C1 segment of cervical spinal cord (tissue), 14 donors: ENCODE data around the gene MAN2B2.
"Not testable (repeated sequence)": the region's sequence is repeated elsewhere in the genome, so short reads cannot be mapped to it uniquely, and the experiment has no call there.

Source experiments
- DNase-seq, 14 donors: peaks; one replicate each; lab custom pipeline; 2025; lab: John Stamatoyannopoulos, UW

Gene MAN2B2

DNA sequence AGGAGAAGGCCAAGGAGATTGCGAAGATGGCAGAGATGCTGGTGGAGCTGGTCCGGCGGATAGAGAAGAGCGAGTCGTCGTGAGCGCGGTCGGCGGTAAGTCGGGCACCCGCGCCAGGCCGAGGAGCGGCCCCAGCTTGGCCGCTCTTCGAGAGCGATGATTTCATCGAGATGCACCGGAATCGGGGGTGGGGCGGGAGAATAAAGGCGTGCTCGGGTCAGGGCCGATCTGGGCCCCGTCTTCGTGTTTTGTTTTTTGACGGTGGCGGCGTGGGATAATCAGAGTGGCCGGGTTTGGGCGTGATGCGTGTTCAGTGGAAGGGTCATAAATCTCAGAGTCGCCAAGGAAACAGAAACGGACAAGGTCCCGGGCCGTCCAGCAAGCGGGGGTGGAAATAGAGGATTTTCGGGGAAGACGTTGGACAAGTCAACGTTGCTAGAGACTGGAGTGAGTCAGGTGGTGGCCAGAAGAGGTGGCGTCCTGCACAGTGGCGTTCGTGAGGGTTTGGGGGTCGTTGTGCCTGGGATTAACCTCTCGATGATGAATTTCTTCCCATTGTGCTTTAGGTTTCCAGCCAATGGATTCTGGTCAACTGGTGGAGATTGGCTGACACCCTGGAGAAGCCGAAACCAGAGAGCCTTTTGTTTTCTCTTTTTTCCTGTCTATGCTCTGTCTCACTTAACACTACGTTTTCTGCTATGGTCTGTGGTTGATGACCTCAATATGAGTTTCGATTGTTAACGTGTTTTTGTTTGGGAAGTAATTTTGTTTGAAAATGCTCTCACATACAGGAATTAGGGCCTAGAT lies 66.4 kb downstream of the MAN2B2 start:
- DNase-seq: peak in 3 of 14 donors; percentile 41 to 78 (median 42)

DNA sequence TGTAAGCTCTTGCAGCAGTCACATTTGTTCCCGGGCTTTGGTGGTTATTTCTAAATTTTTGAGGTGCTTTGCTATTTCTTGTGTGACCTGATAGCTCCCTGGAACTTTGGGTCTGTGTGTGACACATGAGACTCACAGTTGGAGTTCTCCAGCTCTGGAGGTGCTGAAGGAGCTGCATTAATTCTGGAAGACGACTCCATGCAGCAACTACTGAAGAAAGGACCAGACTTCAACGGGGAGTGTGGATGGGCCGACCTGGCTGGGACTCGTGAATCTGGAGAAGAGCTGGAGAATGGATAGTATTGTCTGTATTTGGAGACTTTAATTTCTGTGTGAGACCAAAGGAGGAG lies 67.0 kb downstream of the MAN2B2 start:
- DNase-seq: no peak

DNA sequence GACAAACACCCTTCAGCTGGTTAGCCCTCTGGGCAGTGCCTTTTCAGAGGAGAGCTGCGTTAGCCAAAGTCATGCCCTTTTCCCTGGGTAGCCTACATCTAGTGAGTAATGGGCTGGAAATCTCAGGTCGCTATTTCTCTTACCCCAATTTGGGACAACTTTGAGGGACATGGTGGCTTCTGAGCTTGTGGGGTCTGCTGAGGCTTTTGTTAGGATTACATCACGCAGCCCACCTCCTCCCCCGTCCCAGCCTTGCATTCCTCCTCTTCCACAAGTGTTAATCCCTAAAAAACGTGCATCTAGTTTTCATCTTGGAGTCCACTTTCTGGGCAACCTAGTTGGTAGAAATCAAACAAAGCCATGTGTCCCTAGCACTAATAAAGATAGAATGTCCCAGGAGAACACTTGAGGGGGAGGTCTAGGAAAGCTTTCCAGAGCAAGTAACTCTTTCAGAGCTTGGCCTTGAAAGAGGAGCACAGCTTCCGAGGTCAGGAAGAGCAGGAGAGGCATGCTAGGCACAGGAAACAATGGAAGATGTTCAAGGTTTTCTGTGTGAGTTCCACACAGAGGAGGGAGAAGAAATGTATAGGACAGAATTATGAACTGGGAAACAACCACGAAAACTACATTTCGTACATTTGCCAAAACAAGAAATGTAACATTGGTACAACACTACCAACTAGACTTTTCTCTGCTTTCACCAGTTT lies 68.3 kb downstream of the MAN2B2 start:
- DNase-seq: no peak

DNA sequence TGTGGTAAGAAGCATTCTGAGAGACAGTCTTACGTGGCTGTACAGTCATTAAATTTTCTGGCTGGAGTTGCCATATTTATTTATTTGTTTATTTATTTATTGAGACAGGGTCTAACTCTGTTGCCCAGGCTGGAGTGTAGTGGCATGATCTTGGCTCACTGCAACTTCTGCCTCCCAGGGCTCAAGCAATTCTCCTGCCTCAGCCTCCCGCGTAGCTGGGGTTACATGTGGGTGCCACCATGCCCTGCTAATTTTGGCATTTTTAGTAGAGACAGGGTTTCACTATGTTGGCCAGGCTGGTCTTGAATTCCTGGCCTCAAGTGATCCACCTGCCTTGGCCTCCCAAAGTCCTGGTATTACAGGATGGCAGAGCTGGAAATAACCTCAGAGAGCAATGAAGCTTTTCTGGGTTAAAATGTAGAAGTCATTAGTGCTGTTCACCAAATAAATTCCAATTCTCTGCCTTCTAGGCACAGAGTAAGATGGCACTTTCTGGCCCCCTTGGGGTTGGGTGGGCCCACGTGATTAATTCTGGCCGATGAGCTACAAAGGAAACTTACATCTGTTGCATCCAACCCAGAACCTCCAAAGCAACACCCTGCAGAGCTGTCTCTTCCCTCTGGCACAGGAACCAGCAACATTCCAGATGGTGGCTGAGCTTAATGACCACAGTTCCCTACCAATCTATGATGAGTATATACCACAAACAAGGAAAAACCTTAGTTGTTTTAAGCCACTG lies 70.0 kb downstream of the MAN2B2 start:
- no peak for DNase-seq

DNA sequence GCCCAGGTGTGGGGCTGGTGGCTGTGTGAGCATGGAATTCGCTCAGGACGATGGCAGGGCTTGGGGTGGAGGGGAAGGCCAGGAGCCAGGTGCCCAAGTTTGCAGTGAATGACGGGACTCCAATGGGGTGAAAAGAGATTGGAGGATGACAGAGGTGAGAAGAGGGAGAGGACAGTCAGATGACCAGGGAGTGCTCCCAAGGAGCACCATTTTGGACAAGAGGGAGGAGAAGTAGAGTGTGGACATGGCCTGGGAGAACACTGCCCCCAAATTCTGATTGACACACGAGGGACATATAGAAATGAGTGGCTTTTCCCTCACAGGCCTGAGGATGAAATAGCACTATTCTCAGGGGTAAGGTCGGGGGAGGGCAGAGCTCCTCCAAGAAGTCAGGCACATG lies 72.2 kb downstream of the MAN2B2 start:
- no peak for DNase-seq

DNA sequence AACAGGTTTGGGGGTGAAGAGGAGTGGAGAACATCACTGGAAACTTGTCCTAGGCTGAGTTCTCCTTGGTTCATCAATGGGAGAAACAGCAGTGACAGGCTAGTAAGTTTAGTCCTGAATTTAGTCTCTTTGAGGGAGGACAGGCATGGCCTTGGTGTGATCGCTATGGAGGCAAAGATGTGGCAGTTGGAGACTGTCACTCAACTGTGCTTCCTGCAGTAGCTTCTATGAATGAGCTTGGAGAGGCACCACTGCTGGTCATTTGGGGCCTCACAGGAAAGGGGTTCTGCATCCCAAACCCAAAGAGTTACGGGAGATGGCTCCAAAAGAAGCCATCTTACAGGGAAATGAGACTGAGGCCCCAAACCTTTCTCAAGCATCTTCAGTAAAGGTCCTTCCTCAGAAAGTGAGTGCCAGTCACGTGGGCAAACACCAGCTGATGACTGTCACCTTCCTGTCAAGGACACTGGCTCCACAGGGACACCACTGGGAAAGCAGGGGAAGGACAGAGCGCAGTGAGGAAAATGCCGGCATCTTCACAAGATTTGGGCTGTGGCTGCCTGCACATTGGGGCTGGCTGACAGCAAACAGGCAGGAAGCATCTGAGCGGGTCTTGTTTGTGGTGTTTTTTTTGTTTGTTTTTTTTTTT lies 72.7 kb downstream of the MAN2B2 start:
- DNase-seq: no peak

DNA sequence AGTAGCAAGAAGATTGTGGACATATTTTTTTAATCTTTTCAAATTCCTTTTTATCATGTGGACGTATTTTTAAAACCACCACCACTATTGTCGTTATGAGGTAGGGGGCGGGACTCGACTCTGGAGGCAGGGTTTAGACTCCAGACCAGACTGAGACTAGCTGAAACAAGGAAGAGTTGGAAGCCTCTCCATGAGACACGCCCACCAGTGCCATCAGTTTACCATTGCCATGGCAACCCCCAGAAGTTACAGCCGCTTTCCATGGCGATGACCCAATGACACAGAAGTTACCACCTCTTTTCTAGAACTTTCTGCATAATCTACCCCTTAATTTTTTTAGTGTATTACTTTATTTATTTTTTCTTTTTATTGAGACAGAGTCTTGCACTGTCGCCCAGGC lies 74.2 kb downstream of the MAN2B2 start:
- no peak for DNase-seq

DNA sequence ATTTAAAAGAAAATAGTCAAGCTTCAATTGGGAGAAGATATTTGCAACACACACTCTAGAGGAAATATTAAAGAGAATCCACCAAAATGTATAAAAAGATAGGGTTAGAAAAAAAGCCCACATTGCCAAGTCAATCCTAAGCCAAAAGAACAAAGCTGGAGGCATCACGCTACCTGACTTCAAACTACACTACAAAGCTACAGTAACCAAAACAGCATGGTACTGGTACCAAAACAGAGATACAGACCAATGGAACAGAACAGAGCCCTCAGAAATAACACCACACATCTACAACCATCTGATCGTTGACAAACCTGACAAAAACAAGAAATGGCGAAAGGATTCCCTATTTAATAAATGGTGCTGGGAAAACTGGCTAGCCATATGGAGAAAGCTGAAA lies 79.2 kb downstream of the MAN2B2 start:
- not testable (repeated sequence) for DNase-seq

DNA sequence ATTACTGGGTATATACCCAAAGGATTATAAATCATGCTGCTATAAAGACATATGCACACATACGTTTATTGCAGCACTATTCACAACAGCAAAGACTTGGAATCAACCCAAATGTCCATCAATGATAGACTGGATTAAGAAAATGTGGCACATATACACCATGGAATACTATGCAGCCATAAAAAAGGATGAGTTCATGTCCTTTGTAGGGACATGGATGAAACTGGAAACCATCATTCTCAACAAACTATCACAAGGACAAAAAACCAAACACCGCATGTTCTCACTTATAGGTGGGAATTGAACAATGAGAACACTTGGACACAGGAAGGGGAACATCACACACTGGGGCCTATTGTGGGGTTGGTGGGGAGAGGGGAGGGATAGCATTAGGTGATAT lies 80.3 kb downstream of the MAN2B2 start:
- DNase-seq: not testable (repeated sequence)

DNA sequence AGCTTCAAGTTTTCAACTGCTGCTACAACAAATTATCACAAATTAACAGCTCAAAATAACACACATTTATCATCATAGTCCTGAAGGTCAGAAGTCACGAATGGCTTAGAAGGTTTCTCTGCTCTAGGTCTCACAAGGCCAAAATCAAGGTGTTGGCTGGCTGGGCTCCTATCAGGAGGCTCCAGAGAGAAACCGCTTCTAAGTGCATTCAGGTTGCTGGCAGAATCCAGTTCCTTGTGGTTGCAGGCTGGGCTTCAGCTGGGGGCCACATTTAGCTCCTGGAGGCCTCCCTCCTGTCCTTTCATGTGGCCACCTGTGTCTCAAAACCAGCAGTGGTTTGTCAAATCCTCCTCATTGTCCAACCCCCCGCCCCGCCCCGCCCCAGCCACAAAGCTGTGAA lies 80.9 kb downstream of the MAN2B2 start:
- DNase-seq: no peak

DNA sequence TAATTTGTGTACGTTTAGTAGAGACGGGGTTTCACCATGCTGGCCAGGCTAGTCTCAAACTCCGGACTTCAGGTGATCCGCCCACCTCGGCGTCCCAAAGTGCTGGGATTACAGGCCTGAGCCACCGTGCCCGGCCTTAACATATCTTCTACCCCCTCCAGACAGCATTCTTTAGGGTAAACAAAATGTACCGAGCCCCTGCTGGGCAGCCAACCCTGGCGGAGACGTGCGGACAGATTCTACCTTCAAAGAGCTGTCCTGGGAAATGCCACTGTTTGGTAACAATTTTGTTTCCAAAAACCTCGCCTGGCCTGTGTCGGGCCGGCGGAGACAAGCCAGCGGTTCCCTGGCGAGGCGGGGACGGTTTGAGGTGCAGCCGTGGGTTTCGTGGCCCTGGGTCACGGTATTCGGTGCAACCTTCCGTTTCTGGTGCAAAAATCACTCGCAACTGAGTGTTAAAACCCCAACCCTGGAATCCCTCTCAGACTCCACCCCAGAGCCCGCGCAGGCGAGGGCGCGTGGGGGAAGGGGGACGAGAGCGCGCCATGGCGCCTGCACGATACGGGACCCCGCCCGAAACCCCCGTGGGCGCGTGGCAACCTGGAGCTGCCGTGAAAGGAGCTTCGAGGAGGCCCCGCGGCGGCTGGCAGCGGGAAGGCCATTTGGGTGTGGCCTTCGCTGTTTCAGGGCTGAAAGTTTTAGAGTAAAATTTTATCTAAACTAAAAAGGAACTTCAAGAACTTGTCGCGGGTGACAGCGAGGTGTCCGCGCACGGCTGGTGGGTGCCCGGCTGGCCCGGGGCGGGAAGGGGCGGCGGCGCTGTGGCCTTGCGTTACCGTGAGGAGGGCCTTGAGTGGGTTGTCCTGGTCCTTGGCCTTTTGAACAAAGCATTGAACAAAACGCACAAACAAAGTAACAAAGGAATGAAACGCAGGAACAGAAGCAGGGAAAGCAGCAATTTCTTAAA lies 82.5 kb downstream of the MAN2B2 start:
- DNase-seq: no peak

DNA sequence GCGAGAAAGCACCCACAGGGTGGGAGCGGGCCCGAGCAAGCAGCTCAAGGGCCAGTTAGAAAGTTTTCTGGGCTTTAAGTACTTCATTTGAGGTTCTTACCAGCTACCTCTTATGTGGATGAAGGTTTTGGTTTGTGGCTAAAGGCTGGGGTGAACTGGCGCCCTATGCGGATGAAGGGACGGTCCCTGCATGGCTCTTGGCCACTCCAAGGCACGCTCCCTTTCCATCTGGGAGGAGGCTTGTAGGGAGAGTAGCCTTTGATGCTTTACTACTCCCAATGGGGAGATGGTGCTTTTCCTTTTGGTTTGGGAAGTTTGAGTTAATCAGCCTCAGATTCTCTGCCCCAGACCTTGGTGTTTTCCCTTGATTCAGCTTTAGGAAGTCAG lies 83.2 kb downstream of the MAN2B2 start:
- no peak for DNase-seq

DNA sequence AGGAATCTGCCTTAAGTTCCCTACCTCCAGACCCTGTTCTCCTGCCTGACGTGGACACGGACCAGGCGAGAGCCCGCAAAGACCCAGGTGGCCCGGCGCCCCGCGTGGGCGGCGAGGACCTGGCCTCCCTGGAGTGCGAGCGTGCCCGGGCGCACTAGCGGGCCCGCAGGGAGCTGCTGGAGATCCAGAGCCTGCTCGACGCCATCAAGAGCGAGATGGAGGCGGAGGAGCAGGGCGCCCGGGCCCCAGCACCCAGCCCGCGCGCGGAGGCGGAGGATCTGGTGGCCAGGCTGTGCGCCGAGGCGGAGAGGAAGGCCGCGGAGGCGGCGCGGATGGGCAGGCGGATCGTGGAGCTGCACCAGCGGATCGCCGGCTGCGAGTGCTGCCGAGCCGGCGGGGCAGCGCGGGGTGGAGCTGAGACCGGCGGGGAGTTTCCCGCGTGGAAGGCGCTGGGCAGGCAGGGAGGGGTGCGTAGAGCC lies 83.6 kb downstream of the MAN2B2 start:
- DNase-seq: peak in 3 of 14 donors; percentile 14 to 37 (median 25)

DNA sequence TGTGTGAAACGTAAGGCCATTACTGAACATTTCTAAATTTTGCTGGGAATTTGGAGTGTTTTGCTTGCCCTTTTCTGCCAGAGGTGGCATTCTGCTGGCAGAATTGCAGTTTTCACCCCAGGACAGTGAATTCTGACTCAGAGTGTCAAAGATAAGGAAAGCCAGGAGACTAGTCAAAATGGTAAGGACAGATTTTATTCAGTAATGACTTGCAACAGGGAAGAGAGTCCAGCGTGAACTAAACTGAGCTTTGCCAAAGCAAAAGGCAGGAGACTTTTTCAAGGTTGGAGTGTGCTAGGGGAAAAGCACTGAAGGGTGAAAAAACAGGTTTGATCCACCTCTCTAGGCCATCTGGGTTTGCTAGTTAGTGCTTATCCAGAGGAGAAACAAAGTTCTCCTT lies 84.9 kb downstream of the MAN2B2 start:
- DNase-seq: no peak

DNA sequence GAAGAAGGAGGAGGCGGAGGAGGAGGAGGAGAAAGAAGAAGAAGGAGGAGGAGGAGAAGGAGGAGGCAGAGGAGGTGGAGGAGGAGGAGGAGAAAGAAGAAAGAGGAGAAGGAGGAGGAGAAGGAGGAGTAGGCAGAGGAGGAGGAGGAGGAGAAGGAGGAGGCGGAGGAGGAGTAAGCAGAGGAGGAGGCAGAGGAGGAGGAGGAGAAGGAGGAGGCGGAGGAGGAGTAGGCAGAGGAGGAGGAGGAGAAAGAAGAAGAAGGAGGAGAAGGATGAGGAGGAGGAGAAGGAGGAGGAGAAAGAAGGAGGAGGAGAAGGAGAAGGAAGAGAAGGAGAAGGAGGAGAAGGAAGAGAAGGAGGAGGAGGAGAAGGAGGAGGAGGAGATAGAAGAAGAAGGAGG lies 85.4 kb downstream of the MAN2B2 start:
- no peak for DNase-seq

DNA sequence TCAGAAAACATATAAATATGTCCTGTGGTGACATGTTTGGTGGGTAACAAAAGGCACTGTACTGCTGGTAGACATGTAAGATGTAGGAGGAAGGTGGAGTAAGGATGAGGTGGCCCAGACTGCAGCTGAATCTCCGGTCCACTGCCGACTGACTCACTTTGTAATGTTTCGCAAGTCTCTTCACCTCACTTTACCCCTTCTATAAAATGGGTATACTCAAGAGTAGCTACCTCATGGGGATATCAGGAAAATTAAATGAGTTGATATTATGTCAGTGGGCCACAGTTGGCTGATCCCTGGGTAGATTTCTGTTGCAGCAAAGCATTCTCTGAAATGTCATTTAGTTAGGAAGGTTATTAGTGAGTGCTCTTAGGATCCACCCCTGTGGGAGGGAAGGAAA lies 87.6 kb downstream of the MAN2B2 start:
- no peak for DNase-seq

DNA sequence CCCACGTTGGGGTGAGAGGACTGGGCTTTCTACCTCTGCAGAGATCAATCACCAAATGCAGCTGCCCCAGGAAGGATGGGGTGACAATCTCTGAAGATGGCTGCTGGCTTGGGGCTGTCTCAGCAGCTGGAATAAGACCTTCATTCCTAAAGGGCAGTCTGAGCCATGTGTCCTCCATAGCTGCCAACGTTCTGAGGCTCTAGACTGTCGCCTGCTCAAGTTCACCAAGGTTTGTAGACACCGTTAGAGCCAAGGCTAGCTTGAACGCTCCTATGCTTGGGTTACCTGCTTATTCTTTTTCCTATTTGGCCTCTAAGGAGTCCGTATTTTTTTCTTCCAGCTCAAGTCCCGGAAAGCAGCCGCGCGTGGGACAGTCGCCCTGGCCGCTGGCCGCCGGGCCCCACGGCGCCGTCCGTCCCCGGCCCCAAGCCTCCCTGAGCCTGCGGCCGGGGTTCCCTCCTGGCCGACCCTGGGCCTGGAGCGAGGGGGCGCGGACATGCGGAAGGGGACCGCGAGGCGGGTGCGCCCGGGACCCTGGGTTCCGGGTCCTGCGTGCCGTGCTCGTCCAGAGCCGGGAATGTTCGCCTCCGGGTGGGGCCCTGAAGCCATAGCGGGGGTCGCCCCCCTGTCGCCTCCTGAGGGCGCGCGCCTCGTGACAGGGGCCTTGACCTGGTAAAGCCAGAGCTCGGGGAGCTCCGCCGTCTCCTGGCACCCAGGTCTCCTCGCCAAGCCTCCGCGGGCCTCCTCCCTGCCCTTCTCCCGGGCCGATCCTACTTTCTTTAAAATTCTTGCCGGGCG lies 88.8 kb downstream of the MAN2B2 start:
- no peak for DNase-seq

DNA sequence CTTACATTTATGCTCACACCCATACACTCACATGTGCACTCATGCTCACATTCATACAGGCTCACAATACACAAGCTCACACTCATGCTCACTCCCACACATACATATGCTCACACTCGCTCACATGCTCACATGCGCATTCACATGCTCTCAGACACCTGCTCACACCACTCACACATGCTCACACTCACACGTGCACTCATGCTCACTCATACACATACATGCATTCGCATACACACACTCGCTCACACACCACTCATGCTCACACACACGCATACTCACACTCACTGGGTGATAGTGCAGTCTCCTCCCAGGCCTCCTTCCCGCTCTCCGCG lies 90.3 kb downstream of the MAN2B2 start:
- no peak for DNase-seq

DNA sequence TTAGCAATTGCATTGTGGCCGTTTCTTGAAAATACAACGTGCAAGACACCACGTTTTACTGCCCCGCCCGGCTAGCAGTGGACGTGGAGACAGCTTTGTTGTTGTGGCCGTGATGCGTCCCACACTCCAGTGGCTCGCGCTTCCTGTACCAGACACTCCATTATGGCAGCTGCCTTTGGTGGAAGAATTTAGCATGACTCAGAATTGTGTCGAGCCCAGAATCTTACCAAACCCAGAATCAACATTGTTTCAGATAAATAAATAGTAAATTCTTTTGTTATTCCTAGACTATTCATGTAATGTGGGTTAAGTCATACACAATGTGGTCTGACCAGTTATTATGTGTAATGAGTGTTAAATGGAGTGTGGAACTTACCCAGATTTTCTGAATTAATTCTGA lies 93.4 kb downstream of the MAN2B2 start:
- DNase-seq: no peak

DNA sequence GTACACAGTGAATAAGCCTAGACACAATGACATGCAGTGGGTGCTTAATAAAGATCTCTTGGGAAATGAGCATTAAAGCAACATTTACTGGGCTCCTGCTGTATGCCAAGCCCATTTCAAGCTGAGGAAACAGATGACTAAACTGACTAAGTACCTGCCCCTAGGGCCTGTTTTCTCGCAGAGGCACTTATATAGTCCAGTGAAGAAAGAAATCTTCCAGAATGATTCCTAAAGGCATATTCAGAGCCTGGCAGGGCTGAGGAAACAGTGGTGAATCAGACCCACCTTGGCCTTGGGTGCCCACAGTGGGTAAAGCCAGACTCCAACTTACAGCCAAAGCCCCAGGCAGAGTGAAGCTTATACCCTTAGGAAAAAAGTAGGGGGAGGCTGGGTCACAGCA lies 96.7 kb downstream of the MAN2B2 start:
- DNase-seq: no peak
